GM13976 (cell line): ENCODE data around the gene SLC35F2.
A peak's percentile ranks its signal among the peaks of the same experiment; 100 is the strongest.

Experiments used
- DNase-seq: peaks from one replicate; pipeline ENCODE4 v3.0.0; 2012; ENCODE audit warnings: low spot score
- CTCF ChIP-seq: IDR thresholded peaks from 2 replicates; pipeline ENCODE4 v1.5.1; 2012; ENCODE audit warnings: borderline replicate concordance, mild to moderate bottlenecking; ENCODE audit not compliant: insufficient read depth; ENCODE audit errors: extremely low read depth, missing control alignments, control extremely low read depth
- in situ Hi-C: fragments of 300-500 bp; cut with MboI; formaldehyde crosslinking; loops from one replicate; pipeline ENCODE4 v1.12.0; 2022; ENCODE audit warnings: low sequenced_read_pairs, mixed read lengths, inconsistent platforms; ENCODE audit not compliant: unreplicated experiment

Gene SLC35F2

GRCh38 chr11:107856180-107856980 is 2.2 kb downstream of the SLC35F2 start:
- in situ Hi-C loops, result no loop called here
- DNase-seq, result no peak
- TF ChIP-seq CTCF, result no peak

GRCh38 chr11:107853070-107853469 is 5.5 kb downstream of the SLC35F2 start:
- in situ Hi-C loops, result no loop called here
- no peak for TF ChIP-seq CTCF
- no peak for DNase-seq

- no peak for TF ChIP-seq CTCF
- in situ Hi-C loops, result no loop called here
- DNase-seq, result no peak
Measured at GRCh38 chr11:107851704-107852310, 6.8 kb downstream of the SLC35F2 start.

- peak; percentile 15 for TF ChIP-seq CTCF
- in situ Hi-C loops, result no loop called here
- DNase-seq, result no peak
Measured at GRCh38 chr11:107849790-107850189, 8.8 kb downstream of the SLC35F2 start.

GRCh38 chr11:107848345-107848744 is 10.2 kb downstream of the SLC35F2 start:
- in situ Hi-C loops, result no loop called here
- no peak for TF ChIP-seq CTCF
- no peak for DNase-seq

GRCh38 chr11:107847184-107847583 is 11.4 kb downstream of the SLC35F2 start:
- in situ Hi-C loops, result no loop called here
- no peak for DNase-seq
- TF ChIP-seq CTCF, result no peak
